ENCODE data around the gene MACROD1.

DNA sequence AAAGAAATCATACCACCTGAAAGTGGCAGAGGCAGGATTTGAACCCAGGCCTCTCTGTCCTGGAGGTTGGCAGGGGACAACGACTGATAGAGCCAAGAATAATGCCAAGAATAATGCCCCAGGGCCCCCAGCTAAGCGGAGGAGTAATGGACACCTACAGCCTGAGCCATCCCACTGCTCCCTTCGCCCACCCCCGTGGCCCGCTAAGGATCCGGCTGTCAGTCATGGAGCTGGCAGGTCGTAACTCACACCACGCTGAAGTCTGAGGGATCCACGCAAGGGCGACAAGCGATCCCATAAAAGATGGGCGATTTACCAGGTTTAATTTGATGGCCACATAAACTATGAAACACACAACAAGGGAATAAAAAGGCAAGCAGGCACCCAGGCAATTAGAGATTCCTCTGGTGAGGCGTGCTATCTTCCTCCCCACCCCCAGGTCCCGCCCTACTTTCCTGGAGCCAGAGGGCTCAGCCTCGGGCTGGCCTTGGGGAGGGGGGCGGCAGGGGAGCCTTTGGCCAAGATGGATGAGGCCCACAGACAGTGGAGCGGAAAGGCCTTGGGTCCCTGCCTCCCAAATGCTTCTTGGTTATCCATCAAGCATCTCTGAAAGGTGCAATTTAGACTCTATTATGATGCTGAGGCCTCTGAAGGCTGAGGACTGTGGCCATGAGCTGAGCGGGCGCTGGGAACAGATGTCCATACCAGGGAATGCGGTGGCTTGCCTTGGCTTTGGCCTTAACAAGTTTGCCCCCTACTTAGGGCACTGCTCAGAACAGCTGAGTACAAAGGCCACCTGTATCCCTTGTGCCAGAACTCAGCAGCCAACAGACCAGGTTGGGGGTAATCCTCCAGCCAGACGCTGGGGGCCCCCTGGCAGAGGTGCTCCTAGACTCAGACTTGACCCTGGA is 55.2 kb downstream of the MACROD1 start:
- TF ChIP-seq, protein P1, sequence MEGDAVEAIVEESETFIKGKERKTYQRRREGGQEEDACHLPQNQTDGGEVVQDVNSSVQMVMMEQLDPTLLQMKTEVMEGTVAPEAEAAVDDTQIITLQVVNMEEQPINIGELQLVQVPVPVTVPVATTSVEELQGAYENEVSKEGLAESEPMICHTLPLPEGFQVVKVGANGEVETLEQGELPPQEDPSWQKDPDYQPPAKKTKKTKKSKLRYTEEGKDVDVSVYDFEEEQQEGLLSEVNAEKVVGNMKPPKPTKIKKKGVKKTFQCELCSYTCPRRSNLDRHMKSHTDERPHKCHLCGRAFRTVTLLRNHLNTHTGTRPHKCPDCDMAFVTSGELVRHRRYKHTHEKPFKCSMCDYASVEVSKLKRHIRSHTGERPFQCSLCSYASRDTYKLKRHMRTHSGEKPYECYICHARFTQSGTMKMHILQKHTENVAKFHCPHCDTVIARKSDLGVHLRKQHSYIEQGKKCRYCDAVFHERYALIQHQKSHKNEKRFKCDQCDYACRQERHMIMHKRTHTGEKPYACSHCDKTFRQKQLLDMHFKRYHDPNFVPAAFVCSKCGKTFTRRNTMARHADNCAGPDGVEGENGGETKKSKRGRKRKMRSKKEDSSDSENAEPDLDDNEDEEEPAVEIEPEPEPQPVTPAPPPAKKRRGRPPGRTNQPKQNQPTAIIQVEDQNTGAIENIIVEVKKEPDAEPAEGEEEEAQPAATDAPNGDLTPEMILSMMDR (IDR thresholded peaks at IDR 0.05; ENCODE audit: poor library complexity) = no peak
- TF ChIP-seq EZH2 (IDR thresholded peaks at IDR 0.05; ENCODE audit: borderline replicate concordance) = no peak
- no peak for TF ChIP-seq EZH2phosphoT487 (IDR thresholded peaks at IDR 0.05; ENCODE audit: low read depth, severe bottlenecking, unreplicated experiment)

Data from hepatocyte (in vitro differentiated cells).